DOHH2 (cell line): ENCODE results near the gene DACT3.

Experiments
- EZH2phosphoT487 ChIP-seq: fragments of 200-600 bp; sonication (generic); IDR thresholded peaks from 2 replicates; pipeline ENCODE4 v1.6.1; 2017; ENCODE audit warnings: borderline replicate concordance, mild to moderate bottlenecking, antibody characterized with exemption, low read length, moderate library complexity, mixed read lengths
- TF ChIP-seq, protein P1 (sequence below): fragments of 200-600 bp; sonication (generic); IDR thresholded peaks from one replicate; pipeline ENCODE4 v1.5.1; 2014; ENCODE audit warnings: antibody characterized with exemption, mild to moderate bottlenecking, low read depth, low read length; ENCODE audit not compliant: poor library complexity, severe bottlenecking

DNA sequence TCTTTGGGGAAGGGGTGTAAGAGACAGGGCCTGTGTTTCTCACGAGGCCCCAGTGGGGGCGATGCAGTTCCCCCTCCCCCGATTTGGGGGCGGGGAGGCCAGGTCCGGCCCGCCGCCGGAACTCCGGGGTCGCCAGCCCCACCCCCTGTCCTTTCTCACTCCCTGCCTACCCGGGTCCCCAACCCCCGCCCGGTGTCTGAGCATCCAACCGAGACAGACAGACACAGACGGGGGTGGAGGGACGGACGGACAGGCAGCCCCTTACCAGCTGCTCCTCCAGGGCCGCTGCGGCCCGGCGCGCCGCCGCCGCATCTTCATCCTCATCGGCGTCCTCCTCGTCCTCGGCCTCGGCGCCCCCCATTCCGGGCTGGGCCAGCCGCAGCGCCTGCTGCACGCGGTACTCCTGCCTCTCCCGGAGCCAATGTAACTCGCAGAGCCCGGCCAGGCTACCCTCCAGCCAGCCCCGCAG lies 397 bp downstream of the DACT3 start:
- TF ChIP-seq, protein P1, sequence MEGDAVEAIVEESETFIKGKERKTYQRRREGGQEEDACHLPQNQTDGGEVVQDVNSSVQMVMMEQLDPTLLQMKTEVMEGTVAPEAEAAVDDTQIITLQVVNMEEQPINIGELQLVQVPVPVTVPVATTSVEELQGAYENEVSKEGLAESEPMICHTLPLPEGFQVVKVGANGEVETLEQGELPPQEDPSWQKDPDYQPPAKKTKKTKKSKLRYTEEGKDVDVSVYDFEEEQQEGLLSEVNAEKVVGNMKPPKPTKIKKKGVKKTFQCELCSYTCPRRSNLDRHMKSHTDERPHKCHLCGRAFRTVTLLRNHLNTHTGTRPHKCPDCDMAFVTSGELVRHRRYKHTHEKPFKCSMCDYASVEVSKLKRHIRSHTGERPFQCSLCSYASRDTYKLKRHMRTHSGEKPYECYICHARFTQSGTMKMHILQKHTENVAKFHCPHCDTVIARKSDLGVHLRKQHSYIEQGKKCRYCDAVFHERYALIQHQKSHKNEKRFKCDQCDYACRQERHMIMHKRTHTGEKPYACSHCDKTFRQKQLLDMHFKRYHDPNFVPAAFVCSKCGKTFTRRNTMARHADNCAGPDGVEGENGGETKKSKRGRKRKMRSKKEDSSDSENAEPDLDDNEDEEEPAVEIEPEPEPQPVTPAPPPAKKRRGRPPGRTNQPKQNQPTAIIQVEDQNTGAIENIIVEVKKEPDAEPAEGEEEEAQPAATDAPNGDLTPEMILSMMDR, result no peak
- TF ChIP-seq EZH2phosphoT487, result peak; percentile 72; the same call in 1 of the 2 replicates
